Activated CD8-positive, alpha-beta T cell treated with anti-CD3 and anti-CD28 coated beads for 36 hours (primary cell): ENCODE data around the gene C4BPA. TPM values are rescaled to one million over a fixed set of nuclear protein-coding genes. Genes with fewer than 3 reads are reported as not detected.

Experiments
- ATAC-seq: fragments of 200-7000 bp; cut with Tn5 transposase; one replicate; pipeline ENCODE4 v1.10.0; 2021; ENCODE audit warnings: mild to moderate bottlenecking, moderate library complexity
- CTCF ChIA-PET: fragments of 350-600 bp; sonication (Branson Sonifier 250); formaldehyde crosslinking; loops from one replicate; lab custom pipeline; 2021; ENCODE audit warnings: antibody characterized with exemption; lab: Charles Lee
- POLR2A ChIA-PET: fragments of 350-600 bp; sonication (Branson Sonifier 250); formaldehyde crosslinking; loops from one replicate; lab custom pipeline; 2021; ENCODE audit warnings: antibody characterized with exemption; lab: Charles Lee
- DNase-seq: peaks from one replicate; pipeline ENCODE4 v3.0.0-alpha.2; 2020
- H3K27ac Mint-ChIP-seq: one replicate; pipeline ENCODE4 v1.8.0; 2021; ENCODE audit warnings: mild to moderate bottlenecking, mixed read lengths
- H3K27me3 Mint-ChIP-seq: one replicate; pipeline ENCODE4 v1.8.0; 2021; ENCODE audit warnings: mixed read lengths
- H3K36me3 Mint-ChIP-seq: one replicate; pipeline ENCODE4 v1.8.0; 2021; ENCODE audit warnings: low read depth, mixed read lengths
- H3K4me1 Mint-ChIP-seq: one replicate; pipeline ENCODE4 v1.8.0; 2021; ENCODE audit warnings: low read depth, mixed read lengths
- H3K4me3 Mint-ChIP-seq: one replicate; pipeline ENCODE4 v1.8.0; 2021; ENCODE audit warnings: mild to moderate bottlenecking, moderate library complexity, mixed read lengths
- H3K9me3 Mint-ChIP-seq: one replicate; pipeline ENCODE4 v1.8.0; 2021; ENCODE audit warnings: mixed read lengths
- intact Hi-C: fragments of 100-400 bp; cut with micrococcal nuclease; formaldehyde crosslinking; loops from one replicate; pipeline ENCODE4 v1.10.0; 2022
- total RNA-seq, 2 experiments: library from RNA; stranded (reverse); gene quantifications; one replicate each; pipeline ENCODE4 v1.2.3, GENCODE V29; 2021
- TF ChIP-seq, protein P1 (sequence below): fragments of 200-600 bp; IDR thresholded peaks from one replicate; pipeline ENCODE4 v1.8.0; 2022; ENCODE audit warnings: antibody characterized with exemption, mild to moderate bottlenecking

C4BPA gene
- total RNA-seq, 2 experiments from 2014 or later = not detected

DNA sequence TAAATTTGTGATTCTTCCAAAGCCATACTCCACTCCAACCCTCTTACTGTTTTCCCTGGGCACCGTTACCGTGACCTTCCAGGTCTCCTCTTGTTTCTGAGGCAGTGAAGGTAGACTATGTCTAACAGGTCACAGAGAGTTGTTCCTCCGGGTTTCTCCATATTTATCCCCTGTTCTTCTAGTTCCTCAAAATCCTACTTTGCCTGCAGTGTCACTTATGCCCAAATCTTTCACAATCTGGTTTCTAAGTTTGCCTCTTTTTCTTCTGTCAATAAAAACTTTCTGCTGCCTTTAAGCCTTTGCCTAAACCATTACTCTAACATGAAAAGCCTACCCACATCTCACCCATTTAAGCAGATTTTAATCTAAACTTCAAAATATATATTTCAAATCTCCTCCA lies 87.7 kb downstream of the C4BPA start:
- H3K9me3 Mint-ChIP-seq = peaks cover 9% of the 10 kb centered on the region
- H3K4me1 Mint-ChIP-seq = no peaks in the 10 kb centered on the region
- H3K27ac Mint-ChIP-seq = no peak overlapping the region
- TF ChIP-seq, protein P1, sequence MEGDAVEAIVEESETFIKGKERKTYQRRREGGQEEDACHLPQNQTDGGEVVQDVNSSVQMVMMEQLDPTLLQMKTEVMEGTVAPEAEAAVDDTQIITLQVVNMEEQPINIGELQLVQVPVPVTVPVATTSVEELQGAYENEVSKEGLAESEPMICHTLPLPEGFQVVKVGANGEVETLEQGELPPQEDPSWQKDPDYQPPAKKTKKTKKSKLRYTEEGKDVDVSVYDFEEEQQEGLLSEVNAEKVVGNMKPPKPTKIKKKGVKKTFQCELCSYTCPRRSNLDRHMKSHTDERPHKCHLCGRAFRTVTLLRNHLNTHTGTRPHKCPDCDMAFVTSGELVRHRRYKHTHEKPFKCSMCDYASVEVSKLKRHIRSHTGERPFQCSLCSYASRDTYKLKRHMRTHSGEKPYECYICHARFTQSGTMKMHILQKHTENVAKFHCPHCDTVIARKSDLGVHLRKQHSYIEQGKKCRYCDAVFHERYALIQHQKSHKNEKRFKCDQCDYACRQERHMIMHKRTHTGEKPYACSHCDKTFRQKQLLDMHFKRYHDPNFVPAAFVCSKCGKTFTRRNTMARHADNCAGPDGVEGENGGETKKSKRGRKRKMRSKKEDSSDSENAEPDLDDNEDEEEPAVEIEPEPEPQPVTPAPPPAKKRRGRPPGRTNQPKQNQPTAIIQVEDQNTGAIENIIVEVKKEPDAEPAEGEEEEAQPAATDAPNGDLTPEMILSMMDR = no peak
- DNase-seq (no peak), ATAC-seq (no peak)
- H3K27me3 Mint-ChIP-seq = peaks cover 11% of the 10 kb centered on the region
- no peaks in the 10 kb centered on the region for H3K36me3 Mint-ChIP-seq
- no peak overlapping the region for H3K4me3 Mint-ChIP-seq
- intact Hi-C loops = no loop called here
- ChIA-PET POLR2A (no interaction called here), CTCF (no interaction called here)

DNA sequence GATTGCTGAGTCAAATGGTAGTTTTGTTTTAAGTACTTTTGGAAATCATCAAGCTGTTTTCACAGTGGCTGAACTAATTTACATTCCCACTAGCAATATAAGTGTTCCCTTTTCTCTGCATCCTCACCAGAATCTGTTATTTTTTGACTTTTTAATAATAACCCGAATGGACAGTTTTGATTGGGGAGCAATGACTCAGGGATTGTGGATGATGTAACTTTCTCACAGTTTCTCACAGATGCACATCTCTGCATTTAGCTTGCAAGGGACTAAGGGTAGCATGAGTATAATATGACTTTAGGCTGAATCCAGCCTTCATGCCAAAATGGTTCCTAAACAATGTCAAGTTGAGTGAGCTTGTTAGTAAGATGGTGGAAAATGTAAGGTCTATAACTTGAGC lies 90.2 kb downstream of the C4BPA start:
- Mint-ChIP-seq H3K9me3 (peaks cover 6% of the 10 kb centered on the region), H3K4me3 (no peak overlapping the region), H3K27me3 (peaks cover 11% of the 10 kb centered on the region), H3K36me3 (no peaks in the 10 kb centered on the region), H3K4me1 (no peaks in the 10 kb centered on the region), H3K27ac (no peak overlapping the region)
- ChIA-PET CTCF (interaction anchor here (1.4 kb wide), 1 partner anchor 8 kb away, joined by 6 read pairs; no protein-coding TSS in a partner anchor), POLR2A (interaction anchor here (1.1 kb wide), 1 partner anchor 90 kb away, joined by 3 read pairs; the partner anchor contains the start of gene C4BPA)
- DNase-seq = no peak
- intact Hi-C loops = no loop called here
- ATAC-seq = no peak
- TF ChIP-seq, protein P1 = no peak

Other genes with a start within 250 kb of the C4BPA start
- gene IL20, start 238.6 kb upstream of the C4BPA start, total RNA-seq = not detected
- under 1 TPM; 0.54 to 0.81 TPM for gene IL24, start 206.8 kb upstream of the C4BPA start, total RNA-seq
- 10 to 100 TPM; 49.4 to 51.7 TPM for gene FCMR, start 182.3 kb upstream of the C4BPA start, total RNA-seq
- under 1 TPM in 1 of 2 experiments, not detected in 1; 0.07 TPM for gene PIGR, start 157.8 kb upstream of the C4BPA start, total RNA-seq
- not detected for gene FCAMR, start 133.8 kb upstream of the C4BPA start, total RNA-seq
- under 1 TPM; 0.07 to 0.13 TPM for gene C1orf116, start 71.5 kb upstream of the C4BPA start, total RNA-seq
- gene YOD1, start 53.0 kb upstream of the C4BPA start, total RNA-seq = 1 to 10 TPM; 7.4 to 7.5 TPM
- 1 to 10 TPM; 3.5 to 4.3 TPM for gene PFKFB2, start 51.0 kb upstream of the C4BPA start, total RNA-seq
- 1 to 10 TPM; 2.1 to 2.2 TPM for gene C4BPB, start 15.4 kb upstream of the C4BPA start, total RNA-seq
- 100 to 1,000 TPM; 100 to 102 TPM for gene CD55, start 217.4 kb downstream of the C4BPA start, total RNA-seq